K562 (cell line): ENCODE data around the gene ZBTB16. TPM values are rescaled to one million over a fixed set of nuclear protein-coding genes. Genes with fewer than 3 reads are reported as not detected.

Source experiments
- CC2D1A ChIP-seq: fragments of 450-650 bp; IDR thresholded peaks from 2 replicates; pipeline ENCODE4 v1.6.1; 2017; ENCODE audit warnings: mild to moderate bottlenecking
- CHCHD3 ChIP-seq: fragments of 250-450 bp; sonication (Bioruptor Pico); IDR thresholded peaks from 2 replicates; pipeline ENCODE4 v2.1.2; 2022; ENCODE audit warnings: mild to moderate bottlenecking
- ELF2 ChIP-seq: fragments of 250-450 bp; sonication (Bioruptor Pico); IDR thresholded peaks from 2 replicates; pipeline ENCODE4 v1.5.0; 2021; ENCODE audit warnings: mild to moderate bottlenecking
- ETS1 ChIP-seq: conservative IDR thresholded peaks from 2 replicates; pipeline ENCODE4 v1.6.1; 2011; ENCODE audit warnings: low read depth, mild to moderate bottlenecking, low read length; ENCODE audit not compliant: control insufficient read depth
- ETV1 ChIP-seq: fragments of 450-650 bp; conservative IDR thresholded peaks from 2 replicates; pipeline ENCODE4 v1.6.1; 2016; ENCODE audit warnings: missing genetic modification characterization, control low read depth, low read depth, missing compliant biosample characterization
- GABPB2 ChIP-seq: fragments of 250-450 bp; sonication (Bioruptor Pico); conservative IDR thresholded peaks from 2 replicates; pipeline ENCODE4 v1.5.1; 2021; ENCODE audit warnings: mild to moderate bottlenecking
- GATA2 ChIP-seq: sonication (generic); formaldehyde crosslinking; IDR thresholded peaks from 2 replicates; pipeline ENCODE4 v1.4.0; 2020; ENCODE audit warnings: mild to moderate bottlenecking, missing genetic modification reagents
- JUND ChIP-seq, 2 experiments: IDR thresholded peaks; 2 replicates in 1 of 2; 3 replicates in 1 of 2; pipeline ENCODE4 v1.6.1; 2011; ENCODE audit warnings: borderline replicate concordance in 2 of 2, low read depth in 2 of 2, low read length in 2 of 2, improper control_type of control experiment in 1 of 2, missing biosample characterization in 1 of 2, missing genetic modification characterization in 1 of 2, missing genetic modification reagents in 1 of 2
- LARP7 ChIP-seq: fragments of 450-650 bp; IDR thresholded peaks from 2 replicates; pipeline ENCODE4 v1.6.1; 2016
- MTA2 ChIP-seq: fragments of 450-650 bp; IDR thresholded peaks from 2 replicates; pipeline ENCODE4 v1.6.1; 2016; ENCODE audit warnings: low read depth
- MYC ChIP-seq, 2 experiments: fragments of 250-450 bp in 1 of 2; sonication (Bioruptor Pico) in 1 of 2; IDR thresholded peaks; 2 replicates each; pipeline versions ENCODE4 v1.5.1 to v1.6.1; 2012 to 2021; ENCODE audit warnings: low read depth in 2 of 2, borderline replicate concordance in 1 of 2, improper control_type of control experiment in 1 of 2, low read length in 1 of 2, mild to moderate bottlenecking in 1 of 2, moderate library complexity in 1 of 2
- NFIC ChIP-seq: fragments of 450-650 bp; IDR thresholded peaks from 2 replicates; pipeline ENCODE4 v1.6.1; 2017; ENCODE audit warnings: mild to moderate bottlenecking, inconsistent platforms
- PHF8 ChIP-seq: fragments of 200-600 bp; sonication (generic); IDR thresholded peaks from 2 replicates; pipeline ENCODE4 v1.6.1; 2012; ENCODE audit warnings: mixed run types, mild to moderate bottlenecking, inconsistent platforms, low read length, moderate library complexity, borderline replicate concordance
- PRMT5 ChIP-seq: sonication (generic); formaldehyde crosslinking; IDR thresholded peaks from 2 replicates; pipeline ENCODE4 v1.5.0; 2020; ENCODE audit warnings: missing genetic modification reagents
- SAFB2 ChIP-seq: fragments of 200-400 bp; formaldehyde crosslinking; IDR thresholded peaks from 2 replicates; pipeline ENCODE4 v1.6.1; 2018; ENCODE audit warnings: borderline replicate concordance, low read length, low read depth, moderate library complexity; ENCODE audit not compliant: severe bottlenecking
- TCF7 ChIP-seq: sonication (generic); IDR thresholded peaks from 2 replicates; pipeline ENCODE4 v1.6.1; 2016; ENCODE audit warnings: antibody characterized with exemption, borderline replicate concordance
- TGIF2 ChIP-seq: sonication (generic); formaldehyde crosslinking; IDR thresholded peaks from 2 replicates; pipeline ENCODE4 v1.8.1; 2022; ENCODE audit warnings: mild to moderate bottlenecking, missing genetic modification reagents, moderate library complexity
- USF2 ChIP-seq: sonication (generic); formaldehyde crosslinking; IDR thresholded peaks from 2 replicates; pipeline ENCODE4 v1.5.0; 2020; ENCODE audit warnings: missing genetic modification reagents
- ZBTB17 ChIP-seq: fragments of 450-650 bp; formaldehyde crosslinking; IDR thresholded peaks from 2 replicates; pipeline ENCODE4 v1.4.0; 2020; ENCODE audit warnings: mild to moderate bottlenecking
- polyA plus RNA-seq, 8 experiments: library from polyadenylated mRNA; depleted of rRNA in 4 of 8; stranded (reverse) in 5 of 8; unstranded in 3 of 8; fragments of >200 nt; fragmentation: Nextera tagmentation in 2 of 8; fragmentation: Illumina TruSeq in 1 of 8; extraction: Ambion mirVana in 2 of 8; extraction: Trizol in 1 of 8; gene quantifications; 2 replicates each; pipeline versions ENCODE4 v1.2.1 to v1.2.3, GENCODE V29; 2011 to 2014; ENCODE audit warnings: inconsistent platforms in 1 of 8, missing spikeins in 1 of 8
- total RNA-seq, 7 experiments: library from RNA; depleted of rRNA in 6 of 7; stranded (reverse); fragments of >200 nt in 6 of 7; fragmentation: Illumina TruSeq in 2 of 7; extraction: Trizol in 2 of 7; gene quantifications; 2 replicates each; pipeline versions ENCODE4 v1.2.1 to v1.2.3, GENCODE V29; 2011 to 2021; ENCODE audit warnings: low replicate concordance in 1 of 7
- TF ChIP-seq, protein P1 (sequence below): IDR thresholded peaks from 2 replicates; pipeline ENCODE4 v1.6.1; 2014; ENCODE audit warnings: antibody characterized with exemption
- TF ChIP-seq, protein P2 (sequence below): fragments of 250-450 bp; sonication (Bioruptor Pico); IDR thresholded peaks from 2 replicates; pipeline ENCODE4 v1.4.0; 2020

Gene ZBTB16
- total and polyA plus RNA-seq, 9 of the 15 experiments (the other 6 are each of a cell fraction or from before 2014, with no cell fraction given) = 0.06 to 0.40 (median 0.24) TPM; not detected in 4

- TF ChIP-seq SAFB2 (no peak), PRMT5 (no peak), CHCHD3 (CRISPR knock-in tag) (no peak), ZBTB17 (CRISPR knock-in tag) (no peak), LARP7 (no peak), ETS1 (no peak), NFIC (peak; percentile 73), TCF7 (no peak), PHF8 (no peak), ETV1 (tag) (no peak), GATA2 (0 out of 2 replicates have a peak, but pooled peaks have one; percentile 10), USF2 (CRISPR knock-in tag) (no peak), JUND (IDR thresholded peaks at IDR 0.05; ENCODE audit: borderline replicate concordance, low read depth, low read length) (peak; percentile 75; the same call in 1 of the 2 replicates), JUND (tag; IDR thresholded peaks at IDR 0.05; ENCODE audit: borderline replicate concordance, low read depth, low read length) (no peak), CC2D1A (no peak; the same call in 1 of the 2 replicates), GABPB2 (CRISPR knock-in tag) (no peak), MTA2 (0 out of 2 replicates have a peak, but pooled peaks have one; percentile 24), TGIF2 (CRISPR knock-in tag) (no peak), ELF2 (CRISPR knock-in tag) (no peak), MYC (IDR thresholded peaks at IDR 0.05; ENCODE audit: low read depth, low read length) (0 out of 2 replicates have a peak, but pooled peaks have one; percentile 15), MYC (CRISPR knock-in tag; IDR thresholded peaks at IDR 0.05; ENCODE audit: borderline replicate concordance, low read depth) (no peak)
- TF ChIP-seq, protein P1, sequence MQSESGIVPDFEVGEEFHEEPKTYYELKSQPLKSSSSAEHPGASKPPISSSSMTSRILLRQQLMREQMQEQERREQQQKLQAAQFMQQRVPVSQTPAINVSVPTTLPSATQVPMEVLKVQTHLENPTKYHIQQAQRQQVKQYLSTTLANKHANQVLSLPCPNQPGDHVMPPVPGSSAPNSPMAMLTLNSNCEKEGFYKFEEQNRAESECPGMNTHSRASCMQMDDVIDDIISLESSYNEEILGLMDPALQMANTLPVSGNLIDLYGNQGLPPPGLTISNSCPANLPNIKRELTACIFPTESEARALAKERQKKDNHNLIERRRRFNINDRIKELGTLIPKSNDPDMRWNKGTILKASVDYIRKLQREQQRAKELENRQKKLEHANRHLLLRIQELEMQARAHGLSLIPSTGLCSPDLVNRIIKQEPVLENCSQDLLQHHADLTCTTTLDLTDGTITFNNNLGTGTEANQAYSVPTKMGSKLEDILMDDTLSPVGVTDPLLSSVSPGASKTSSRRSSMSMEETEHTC = no peak
- TF ChIP-seq, protein P2, sequence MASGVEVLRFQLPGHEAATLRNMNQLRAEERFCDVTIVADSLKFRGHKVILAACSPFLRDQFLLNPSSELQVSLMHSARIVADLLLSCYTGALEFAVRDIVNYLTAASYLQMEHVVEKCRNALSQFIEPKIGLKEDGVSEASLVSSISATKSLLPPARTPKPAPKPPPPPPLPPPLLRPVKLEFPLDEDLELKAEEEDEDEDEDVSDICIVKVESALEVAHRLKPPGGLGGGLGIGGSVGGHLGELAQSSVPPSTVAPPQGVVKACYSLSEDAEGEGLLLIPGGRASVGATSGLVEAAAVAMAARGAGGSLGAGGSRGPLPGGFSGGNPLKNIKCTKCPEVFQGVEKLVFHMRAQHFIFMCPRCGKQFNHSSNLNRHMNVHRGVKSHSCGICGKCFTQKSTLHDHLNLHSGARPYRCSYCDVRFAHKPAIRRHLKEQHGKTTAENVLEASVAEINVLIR (CRISPR knock-in tag) = no peak
Observed at GRCh38 chr11:114219559-114220349, 160.2 kb downstream of the ZBTB16 start (continued).
